ENCODE results near the gene KCNJ18. TPM values are rescaled to one million over a fixed set of nuclear protein-coding genes. Genes with fewer than 3 reads are reported as not detected.
"Not testable (repeated sequence)": the region's sequence is repeated elsewhere in the genome, so short reads cannot be mapped to it uniquely, and the experiment has no call there.

The KCNJ18 gene
- total RNA-seq, 1 experiment from 2014 or later: not detected

- CTCF ChIA-PET; DNase-seq (ENCODE audit: low read depth, low spot score); H3K27ac ChIP-seq (ENCODE audit: low read length); in situ Hi-C loops (cut with HindIII; ENCODE audit: low pct_unique_long_range_greater_than_20kb, low sequenced_read_pairs); ATAC-seq; H3K36me3 ChIP-seq (ENCODE audit: control insufficient read depth, insufficient read depth, low read length); H3K9me3 ChIP-seq (ENCODE audit: control insufficient read depth, insufficient read depth, low read depth, low read length); intact Hi-C loops (cut with micrococcal nuclease; ENCODE audit: unreplicated experiment); H3K4me1 ChIP-seq (ENCODE audit: control insufficient read depth, insufficient read depth, low read length); BruUV-seq (replicated peaks); H3K4me3 ChIP-seq (ENCODE audit: low read depth in 2 of 2, low read length in 2 of 2); POLR2A ChIA-PET; H3K27me3 ChIP-seq (ENCODE audit: control insufficient read depth, insufficient read depth, low read length): not testable (repeated sequence)
Measured at GRCh38 chr17:21683897-21684296, 8.4 kb upstream of the KCNJ18 start.

- H3K4me1 ChIP-seq (ENCODE audit: control insufficient read depth, insufficient read depth, low read length); in situ Hi-C loops (cut with HindIII; ENCODE audit: low pct_unique_long_range_greater_than_20kb, low sequenced_read_pairs); BruUV-seq (replicated peaks); CTCF ChIA-PET; H3K27me3 ChIP-seq (ENCODE audit: control insufficient read depth, insufficient read depth, low read length); H3K9me3 ChIP-seq (ENCODE audit: control insufficient read depth, insufficient read depth, low read depth, low read length); DNase-seq (ENCODE audit: low read depth, low spot score); POLR2A ChIA-PET; H3K4me3 ChIP-seq (ENCODE audit: low read depth in 2 of 2, low read length in 2 of 2); ATAC-seq; intact Hi-C loops (cut with micrococcal nuclease; ENCODE audit: unreplicated experiment); H3K36me3 ChIP-seq (ENCODE audit: control insufficient read depth, insufficient read depth, low read length); H3K27ac ChIP-seq (ENCODE audit: low read length): not testable (repeated sequence)
Measured at GRCh38 chr17:21684384-21684783, 7.9 kb upstream of the KCNJ18 start.

GRCh38 chr17:21685061-21685795 lies 7.1 kb upstream of the KCNJ18 start:
- H3K4me3 ChIP-seq (ENCODE audit: low read depth in 2 of 2, low read length in 2 of 2); CTCF ChIA-PET; H3K9me3 ChIP-seq (ENCODE audit: control insufficient read depth, insufficient read depth, low read depth, low read length); H3K36me3 ChIP-seq (ENCODE audit: control insufficient read depth, insufficient read depth, low read length); in situ Hi-C loops (cut with HindIII; ENCODE audit: low pct_unique_long_range_greater_than_20kb, low sequenced_read_pairs); POLR2A ChIA-PET; H3K27ac ChIP-seq (ENCODE audit: low read length); intact Hi-C loops (cut with micrococcal nuclease; ENCODE audit: unreplicated experiment); ATAC-seq; DNase-seq (ENCODE audit: low read depth, low spot score); H3K27me3 ChIP-seq (ENCODE audit: control insufficient read depth, insufficient read depth, low read length); BruUV-seq (replicated peaks); H3K4me1 ChIP-seq (ENCODE audit: control insufficient read depth, insufficient read depth, low read length): not testable (repeated sequence)

GRCh38 chr17:21686165-21687015 lies 5.9 kb upstream of the KCNJ18 start:
- no peak overlapping the region for H3K4me3 ChIP-seq (ENCODE audit: low read depth in 2 of 2, low read length in 2 of 2)
- no peaks in the 10 kb centered on the region for H3K4me1 ChIP-seq (ENCODE audit: control insufficient read depth, insufficient read depth, low read length)
- ChIA-PET CTCF (no interaction called here), POLR2A (no interaction called here)
- intact Hi-C loops (cut with micrococcal nuclease; ENCODE audit: unreplicated experiment): no loop called here
- H3K27me3 ChIP-seq (ENCODE audit: control insufficient read depth, insufficient read depth, low read length): no peaks in the 10 kb centered on the region
- no peaks in the 10 kb centered on the region for H3K36me3 ChIP-seq (ENCODE audit: control insufficient read depth, insufficient read depth, low read length)
- H3K9me3 ChIP-seq (ENCODE audit: control insufficient read depth, insufficient read depth, low read depth, low read length): no peaks in the 10 kb centered on the region
- no peak for ATAC-seq
- TF ChIP-seq POLR2AphosphoS5 (IDR thresholded peaks at IDR 0.05; ENCODE audit: low read depth, low read length) (no peak), SIN3A (IDR thresholded peaks at IDR 0.05; ENCODE audit: borderline replicate concordance, insufficient read depth, low read depth, low read length) (no peak), CTCF (IDR thresholded peaks at IDR 0.05) (no peak), REST (IDR thresholded peaks at IDR 0.05; ENCODE audit: insufficient read depth in 1 of 2, low read depth in 2 of 2, low read length in 1 of 2) (no peak), TCF7L2 (IDR thresholded peaks at IDR 0.05; ENCODE audit: low read depth, low read length) (no peak)
- in situ Hi-C loops (cut with HindIII; ENCODE audit: low pct_unique_long_range_greater_than_20kb, low sequenced_read_pairs): no loop called here
- H3K27ac ChIP-seq (ENCODE audit: low read length): no peak overlapping the region
- no TSS peak for BruUV-seq (replicated peaks)
- no peak for DNase-seq (ENCODE audit: low read depth, low spot score)
